ENCODE data around the gene P2RX2. TPM values are rescaled to one million over a fixed set of nuclear protein-coding genes. Genes with fewer than 3 reads are reported as not detected.

P2RX2 gene
- total RNA-seq, 2 donors from 2014 or later: 1.0 TPM; not detected in 1

DNA sequence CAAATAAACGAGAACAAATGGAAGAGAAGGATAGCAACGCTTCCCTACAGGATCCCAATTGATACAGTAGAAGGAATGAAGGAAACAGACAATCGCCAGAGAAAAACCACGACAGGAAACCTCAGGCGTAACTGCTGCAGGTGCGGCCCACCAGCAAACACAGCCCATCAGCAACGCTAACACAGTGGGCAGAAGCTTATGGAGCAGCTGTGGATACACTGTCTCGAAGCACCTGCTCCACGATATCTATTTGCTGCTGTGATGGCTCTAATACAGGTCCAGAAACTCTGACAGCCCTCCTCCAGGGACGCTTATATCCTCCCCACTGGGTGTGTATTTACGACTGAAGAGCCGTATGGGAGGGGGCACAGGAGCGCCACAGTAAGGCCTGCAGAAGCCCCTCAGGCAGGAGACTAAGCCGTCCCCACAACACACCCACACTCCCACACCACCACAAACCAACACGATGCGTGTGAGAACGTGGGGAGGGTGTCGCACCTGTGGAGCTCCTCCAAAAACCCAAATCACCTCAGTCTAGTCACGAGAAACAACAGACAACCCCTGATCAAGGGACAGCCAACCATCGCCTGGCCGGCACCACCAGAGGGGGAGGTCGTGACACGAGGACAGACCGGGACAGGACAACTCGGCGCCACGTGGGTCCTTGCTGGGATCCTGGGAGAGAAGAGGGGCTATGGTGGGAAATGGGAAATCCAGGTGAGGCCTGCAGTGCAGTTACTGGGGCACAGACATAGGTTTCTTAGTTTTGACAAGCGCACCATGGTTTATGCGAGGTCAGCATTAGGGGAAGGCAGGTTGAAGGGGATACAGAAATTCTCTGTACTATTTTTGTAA, 44.6 kb downstream of the P2RX2 start:
- WGBS, 2 donors: 87 to 93% methylated on average over 29 of the region's 29 CpGs
- Histone ChIP-seq H3K9me3 (no peaks in the 10 kb centered on the region), H3K4me3 (no peak overlapping the region), H3K36me3 (replicated peaks in 1 of 2; ENCODE audit: insufficient read depth in 1 of 2, low read depth in 2 of 2) (peaks cover 0 to 35% of the 10 kb centered on the region in 2 donors), H3K4me1 (no peaks in the 10 kb centered on the region), H3K27me3 (no peaks in the 10 kb centered on the region), H3K27ac (no peak overlapping the region)
- ATAC-seq (no peak), DNase-seq (no peak)
- TF ChIP-seq, protein P1, sequence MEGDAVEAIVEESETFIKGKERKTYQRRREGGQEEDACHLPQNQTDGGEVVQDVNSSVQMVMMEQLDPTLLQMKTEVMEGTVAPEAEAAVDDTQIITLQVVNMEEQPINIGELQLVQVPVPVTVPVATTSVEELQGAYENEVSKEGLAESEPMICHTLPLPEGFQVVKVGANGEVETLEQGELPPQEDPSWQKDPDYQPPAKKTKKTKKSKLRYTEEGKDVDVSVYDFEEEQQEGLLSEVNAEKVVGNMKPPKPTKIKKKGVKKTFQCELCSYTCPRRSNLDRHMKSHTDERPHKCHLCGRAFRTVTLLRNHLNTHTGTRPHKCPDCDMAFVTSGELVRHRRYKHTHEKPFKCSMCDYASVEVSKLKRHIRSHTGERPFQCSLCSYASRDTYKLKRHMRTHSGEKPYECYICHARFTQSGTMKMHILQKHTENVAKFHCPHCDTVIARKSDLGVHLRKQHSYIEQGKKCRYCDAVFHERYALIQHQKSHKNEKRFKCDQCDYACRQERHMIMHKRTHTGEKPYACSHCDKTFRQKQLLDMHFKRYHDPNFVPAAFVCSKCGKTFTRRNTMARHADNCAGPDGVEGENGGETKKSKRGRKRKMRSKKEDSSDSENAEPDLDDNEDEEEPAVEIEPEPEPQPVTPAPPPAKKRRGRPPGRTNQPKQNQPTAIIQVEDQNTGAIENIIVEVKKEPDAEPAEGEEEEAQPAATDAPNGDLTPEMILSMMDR (IDR thresholded peaks at IDR 0.05): no peak
- TF ChIP-seq POLR2A (IDR thresholded peaks at IDR 0.05): no peak
- intact Hi-C loops (cut with DNase I): no loop called here

DNA sequence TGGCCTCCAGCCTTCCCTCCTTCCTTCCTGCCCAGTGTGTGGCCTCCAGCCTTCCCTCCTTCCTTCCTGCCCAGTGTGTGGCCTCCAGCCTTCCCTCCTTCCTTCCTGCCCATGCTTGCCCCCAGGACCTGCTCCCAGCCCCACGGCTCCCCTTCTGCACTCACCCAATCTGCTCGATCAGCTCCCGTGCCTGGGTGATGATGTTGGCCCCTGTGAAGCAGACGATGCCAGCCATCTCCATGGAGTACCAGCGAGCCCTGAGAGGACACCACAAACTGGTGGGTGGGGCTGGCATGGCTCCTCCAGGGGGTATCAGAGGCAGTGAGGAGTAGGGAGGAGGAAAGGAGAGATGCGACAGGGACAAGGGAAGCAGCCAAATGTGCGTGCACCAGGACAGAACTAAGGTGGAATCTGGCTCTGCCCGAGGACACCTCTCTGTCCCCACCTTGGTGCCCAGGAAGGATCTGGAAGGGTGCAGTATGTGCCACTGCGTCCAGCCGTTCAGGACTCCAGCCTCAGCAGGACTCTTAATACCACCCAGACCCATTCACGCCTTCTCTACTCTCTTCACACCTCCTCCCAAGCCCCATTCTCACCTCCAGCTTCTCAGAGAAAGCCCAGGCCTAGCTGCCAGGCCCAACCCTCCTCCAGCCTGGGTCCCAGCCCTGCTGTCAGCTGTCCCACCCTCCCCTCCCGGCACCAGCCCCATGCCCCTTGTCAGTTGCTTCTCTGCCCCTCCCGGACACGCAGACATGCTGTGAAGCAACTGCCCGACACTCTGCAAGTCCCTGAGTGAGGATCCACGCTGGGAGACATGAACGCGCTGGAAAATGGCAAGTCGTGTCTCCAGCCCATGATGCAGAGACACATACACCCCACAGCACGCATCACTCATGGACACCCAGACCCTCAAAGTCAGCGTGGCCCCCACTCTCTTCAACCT, 45.9 kb downstream of the P2RX2 start:
- Histone ChIP-seq H3K9me3 (no peaks in the 10 kb centered on the region), H3K4me3 (no peak overlapping the region), H3K36me3 (replicated peaks in 1 of 2; ENCODE audit: insufficient read depth in 1 of 2, low read depth in 2 of 2) (peaks cover 0 to 30% of the 10 kb centered on the region in 2 donors), H3K27me3 (no peaks in the 10 kb centered on the region), H3K27ac (no peak overlapping the region), H3K4me1 (no peaks in the 10 kb centered on the region)
- intact Hi-C loops (cut with DNase I): no loop called here
- DNase-seq: no peak
- WGBS, 2 donors: 79 to 92% methylated on average over 16 to 21 of the region's 21 CpGs
- no peak for ATAC-seq
- no peak for TF ChIP-seq POLR2A (IDR thresholded peaks at IDR 0.05)
- TF ChIP-seq, protein P1 (IDR thresholded peaks at IDR 0.05): no peak

DNA sequence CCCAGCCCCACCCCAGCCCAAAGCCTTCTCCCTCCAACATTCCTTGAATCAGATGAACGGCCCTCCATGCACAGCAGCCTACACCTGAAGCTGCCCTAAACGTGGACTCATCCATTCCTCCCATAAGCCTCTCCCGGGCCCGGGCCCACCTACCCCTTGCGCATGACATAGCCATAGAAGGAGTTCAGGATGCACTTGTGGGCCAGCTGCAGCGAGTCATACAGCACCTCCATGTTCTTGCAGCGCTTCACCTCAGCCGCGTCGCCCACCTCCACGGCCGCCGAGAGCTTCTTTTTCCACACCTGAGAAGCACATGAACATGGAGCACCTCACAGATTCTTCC, 46.5 kb downstream of the P2RX2 start:
- ATAC-seq: no peak
- intact Hi-C loops (cut with DNase I): no loop called here
- TF ChIP-seq, protein P1 (IDR thresholded peaks at IDR 0.05): no peak
- TF ChIP-seq POLR2A (IDR thresholded peaks at IDR 0.05): no peak
- Histone ChIP-seq H3K4me3 (no peak overlapping the region), H3K27ac (no peak overlapping the region), H3K27me3 (no peaks in the 10 kb centered on the region), H3K36me3 (replicated peaks in 1 of 2; ENCODE audit: insufficient read depth in 1 of 2, low read depth in 2 of 2) (peaks cover 0 to 30% of the 10 kb centered on the region in 2 donors), H3K4me1 (no peaks in the 10 kb centered on the region), H3K9me3 (no peaks in the 10 kb centered on the region)
- no peak for DNase-seq
- WGBS, 2 donors: 91 to 95% methylated on average over 13 of the region's 13 CpGs

DNA sequence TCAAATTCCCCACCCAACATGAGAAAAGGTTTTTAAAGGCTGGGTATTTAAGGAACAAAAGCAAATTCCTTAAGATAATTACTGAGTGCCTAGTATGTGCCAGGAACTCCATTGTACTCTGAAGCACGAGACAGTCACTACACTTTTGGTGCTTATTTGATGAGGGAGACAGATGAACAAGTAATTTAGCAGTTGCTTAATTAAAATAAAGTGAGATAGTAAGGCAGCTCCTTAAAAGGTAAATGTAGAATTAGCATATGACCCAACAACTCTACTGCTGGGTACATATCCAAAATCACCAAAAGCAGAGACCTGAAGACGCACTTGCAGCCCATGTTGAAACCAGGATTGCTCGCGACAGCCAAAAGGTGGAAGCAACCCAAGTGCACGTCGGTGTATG, 47.2 kb downstream of the P2RX2 start:
- WGBS, 2 donors: 90 to 92% methylated on average over 6 of the region's 6 CpGs
- no peaks in the 10 kb centered on the region for H3K9me3 ChIP-seq
- DNase-seq (no peak), ATAC-seq (no peak)
- peaks cover 0 to 24% of the 10 kb centered on the region in 2 donors for H3K36me3 ChIP-seq (replicated peaks in 1 of 2; ENCODE audit: insufficient read depth in 1 of 2, low read depth in 2 of 2)
- H3K4me3 ChIP-seq: no peak overlapping the region
- H3K27me3 ChIP-seq: no peaks in the 10 kb centered on the region
- no peaks in the 10 kb centered on the region for H3K4me1 ChIP-seq
- H3K27ac ChIP-seq: no peak overlapping the region
- intact Hi-C loops (cut with DNase I): no loop called here
- TF ChIP-seq POLR2A (IDR thresholded peaks at IDR 0.05): no peak
- TF ChIP-seq, protein P1 (IDR thresholded peaks at IDR 0.05): no peak

All from body of pancreas (tissue), 4 donors.